Central memory CD4-positive, alpha-beta T cell (primary cell): Measurements from ENCODE around the gene TGFBRAP1.
"Not testable (repeated sequence)": the region's sequence is repeated elsewhere in the genome, so short reads cannot be mapped to it uniquely, and the experiment has no call there.

Experiments used
- DNase-seq: peaks from one replicate; pipeline ENCODE4 v3.0.0; 2022

The TGFBRAP1 gene

GRCh38 chr2:105271393-105272045 lies 58.0 kb downstream of the TGFBRAP1 start:
- DNase-seq = no peak

- DNase-seq = no peak
Measured at GRCh38 chr2:105269426-105269825, 60.1 kb downstream of the TGFBRAP1 start.

- no peak for DNase-seq
Measured at GRCh38 chr2:105262651-105263091, 66.9 kb downstream of the TGFBRAP1 start.

- DNase-seq = no peak
Measured at GRCh38 chr2:105261061-105261460, 68.5 kb downstream of the TGFBRAP1 start.

- DNase-seq = no peak
Measured at GRCh38 chr2:105258835-105259350, 70.6 kb downstream of the TGFBRAP1 start.

GRCh38 chr2:105257981-105258380 lies 71.6 kb downstream of the TGFBRAP1 start:
- DNase-seq = no peak

GRCh38 chr2:105256431-105257047 lies 73.0 kb downstream of the TGFBRAP1 start:
- DNase-seq = no peak

- DNase-seq = no peak
Measured at GRCh38 chr2:105255979-105256378, 73.6 kb downstream of the TGFBRAP1 start.

- DNase-seq = no peak
Measured at GRCh38 chr2:105254531-105255210, 74.9 kb downstream of the TGFBRAP1 start.

- DNase-seq = no peak
Measured at GRCh38 chr2:105252271-105252670, 77.3 kb downstream of the TGFBRAP1 start.

- DNase-seq = not testable (repeated sequence)
Measured at GRCh38 chr2:105251016-105251648, 78.4 kb downstream of the TGFBRAP1 start.

- no peak for DNase-seq
Measured at GRCh38 chr2:105249891-105250290, 79.6 kb downstream of the TGFBRAP1 start.

GRCh38 chr2:105249181-105249580 lies 80.4 kb downstream of the TGFBRAP1 start:
- no peak for DNase-seq

GRCh38 chr2:105248316-105249070 lies 81.0 kb downstream of the TGFBRAP1 start:
- no peak for DNase-seq

GRCh38 chr2:105244451-105244850 lies 85.1 kb downstream of the TGFBRAP1 start:
- no peak for DNase-seq

GRCh38 chr2:105243961-105244360 lies 85.6 kb downstream of the TGFBRAP1 start:
- no peak for DNase-seq

GRCh38 chr2:105242286-105242993 lies 87.1 kb downstream of the TGFBRAP1 start:
- no peak for DNase-seq

- no peak for DNase-seq
Measured at GRCh38 chr2:105241443-105241842, 88.1 kb downstream of the TGFBRAP1 start, which contains the start of gene GPR45. Gene GPR45, plus strand, starts transcription at chr2:105241743. Its CDS starts 116 bp downstream, at chr2:105241859.

- no peak for DNase-seq
Measured at GRCh38 chr2:105239924-105240323, 89.6 kb downstream of the TGFBRAP1 start.

GRCh38 chr2:105238664-105239240 lies 90.8 kb downstream of the TGFBRAP1 start:
- no peak for DNase-seq

GRCh38 chr2:105237045-105237765 lies 92.3 kb downstream of the TGFBRAP1 start:
- no peak for DNase-seq
